Islet of Langerhans (tissue), 1 donor: ENCODE measurements around the gene RNF213.
"Not testable (repeated sequence)": the region's sequence is repeated elsewhere in the genome, so short reads cannot be mapped to it uniquely, and the experiment has no call there.

Source experiments
- FAIRE-seq: peaks from one replicate; lab custom pipeline; 2011; peaks lifted over from hg19 to GRCh38; lab: Jason Lieb, UNC

RNF213 gene

DNA sequence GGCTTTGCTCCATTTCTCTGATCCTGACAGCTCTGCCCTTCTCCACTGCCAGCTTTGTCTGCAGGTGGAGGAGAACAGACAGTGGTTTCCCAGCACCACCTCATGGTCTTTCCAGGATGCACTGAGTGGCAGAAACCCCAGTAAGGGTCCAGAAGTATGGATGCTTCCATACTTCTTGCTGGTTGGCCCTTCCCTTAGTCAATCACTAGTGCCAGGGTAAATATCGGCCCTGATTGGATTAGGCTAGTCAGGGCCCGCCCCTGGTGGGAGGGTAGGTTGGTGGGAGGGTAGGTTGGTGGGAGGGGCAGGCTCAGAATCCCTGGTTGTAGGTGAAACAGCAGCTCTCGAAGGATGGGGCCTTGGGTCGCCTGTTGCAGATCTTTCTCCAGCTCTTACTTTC lies 10.2 kb downstream of the RNF213 start:
- FAIRE-seq, result no peak

DNA sequence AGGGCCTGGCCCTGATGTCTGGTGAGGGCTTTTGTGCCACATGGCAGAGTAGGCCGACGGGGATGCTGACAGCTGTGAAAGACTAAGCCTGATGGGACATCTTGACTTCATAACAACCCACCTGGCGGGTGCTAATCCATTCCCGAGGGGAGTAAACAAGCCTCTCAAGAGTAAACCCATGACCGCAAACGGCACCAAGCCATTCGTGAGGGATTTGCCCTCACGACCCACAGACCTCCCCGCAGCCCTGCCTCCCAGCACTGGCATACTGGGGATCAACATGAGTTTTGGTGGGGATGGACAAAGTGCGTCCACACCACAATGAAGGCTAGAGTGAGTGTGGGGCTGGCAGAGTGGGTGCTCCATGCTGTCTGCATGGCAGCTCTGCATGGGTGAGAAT lies 11.7 kb downstream of the RNF213 start:
- no peak for FAIRE-seq

DNA sequence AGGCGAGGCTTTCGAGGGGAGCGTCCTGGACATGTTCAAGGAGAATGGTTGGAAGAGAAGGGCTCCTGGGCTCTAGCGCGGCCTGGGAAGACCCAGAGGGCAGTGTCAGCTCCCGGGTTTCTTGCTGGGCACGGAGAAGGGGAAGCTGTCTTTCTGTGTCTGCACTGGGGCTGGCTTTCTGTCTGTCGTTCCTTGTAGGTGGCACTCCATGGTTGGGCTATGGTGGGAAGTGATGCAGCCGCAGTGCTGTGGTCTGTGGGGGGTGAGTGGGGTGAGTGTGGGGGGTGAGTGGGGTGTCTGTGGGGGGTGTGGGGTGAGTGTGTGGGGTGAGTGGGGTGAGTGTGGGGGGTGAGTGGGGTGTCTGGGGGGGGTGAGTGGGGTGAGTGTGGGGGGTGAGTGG lies 13.7 kb downstream of the RNF213 start:
- FAIRE-seq, result no peak

DNA sequence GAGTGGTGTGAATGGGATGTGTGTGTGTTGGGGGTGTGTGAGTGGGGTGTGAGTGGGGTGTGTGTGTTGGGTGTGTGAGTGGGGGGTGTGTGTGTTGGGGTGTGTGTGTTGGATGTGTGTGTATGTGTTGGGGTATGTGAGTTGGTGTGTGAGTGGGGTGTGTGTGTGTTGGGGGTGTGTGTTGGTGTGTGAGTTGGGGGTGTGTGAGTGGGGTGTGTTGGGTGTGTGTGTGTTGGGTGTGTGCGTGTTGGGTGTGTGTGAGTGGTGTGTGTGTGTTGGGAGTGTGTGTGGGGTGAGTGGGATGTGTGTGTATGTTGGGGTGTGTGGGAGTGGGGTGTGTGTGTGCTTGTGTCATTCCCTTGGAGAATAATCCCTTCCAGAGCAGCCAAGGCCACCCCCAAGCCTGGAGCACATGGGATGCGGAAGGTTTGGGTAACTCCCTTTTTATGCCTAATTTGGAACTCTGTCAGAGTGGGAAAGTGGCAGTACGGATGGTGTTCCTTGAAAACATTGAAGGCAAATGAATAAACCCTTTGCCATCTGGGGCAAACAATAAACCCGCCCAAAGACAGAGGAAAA lies 14.3 kb downstream of the RNF213 start:
- FAIRE-seq, result no peak

DNA sequence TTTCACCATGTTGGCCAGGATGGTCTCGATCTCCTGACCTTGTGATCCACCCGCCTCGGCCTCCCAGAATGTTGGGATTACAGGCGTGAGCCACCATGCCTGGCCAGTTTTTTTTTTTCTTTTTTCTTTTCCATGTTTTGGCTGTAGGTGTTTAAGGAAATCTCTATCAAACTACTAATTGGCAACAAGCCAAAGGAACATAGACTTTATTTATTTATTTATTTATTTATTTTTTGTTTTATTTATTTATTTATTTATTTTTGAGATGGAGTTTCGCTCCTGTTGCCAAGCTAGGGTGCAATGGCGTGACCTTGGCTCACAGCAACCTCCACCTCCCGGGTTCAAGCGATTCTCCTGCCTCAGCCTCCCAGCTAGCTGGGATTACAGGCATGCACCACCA lies 15.2 kb downstream of the RNF213 start:
- not testable (repeated sequence) for FAIRE-seq

DNA sequence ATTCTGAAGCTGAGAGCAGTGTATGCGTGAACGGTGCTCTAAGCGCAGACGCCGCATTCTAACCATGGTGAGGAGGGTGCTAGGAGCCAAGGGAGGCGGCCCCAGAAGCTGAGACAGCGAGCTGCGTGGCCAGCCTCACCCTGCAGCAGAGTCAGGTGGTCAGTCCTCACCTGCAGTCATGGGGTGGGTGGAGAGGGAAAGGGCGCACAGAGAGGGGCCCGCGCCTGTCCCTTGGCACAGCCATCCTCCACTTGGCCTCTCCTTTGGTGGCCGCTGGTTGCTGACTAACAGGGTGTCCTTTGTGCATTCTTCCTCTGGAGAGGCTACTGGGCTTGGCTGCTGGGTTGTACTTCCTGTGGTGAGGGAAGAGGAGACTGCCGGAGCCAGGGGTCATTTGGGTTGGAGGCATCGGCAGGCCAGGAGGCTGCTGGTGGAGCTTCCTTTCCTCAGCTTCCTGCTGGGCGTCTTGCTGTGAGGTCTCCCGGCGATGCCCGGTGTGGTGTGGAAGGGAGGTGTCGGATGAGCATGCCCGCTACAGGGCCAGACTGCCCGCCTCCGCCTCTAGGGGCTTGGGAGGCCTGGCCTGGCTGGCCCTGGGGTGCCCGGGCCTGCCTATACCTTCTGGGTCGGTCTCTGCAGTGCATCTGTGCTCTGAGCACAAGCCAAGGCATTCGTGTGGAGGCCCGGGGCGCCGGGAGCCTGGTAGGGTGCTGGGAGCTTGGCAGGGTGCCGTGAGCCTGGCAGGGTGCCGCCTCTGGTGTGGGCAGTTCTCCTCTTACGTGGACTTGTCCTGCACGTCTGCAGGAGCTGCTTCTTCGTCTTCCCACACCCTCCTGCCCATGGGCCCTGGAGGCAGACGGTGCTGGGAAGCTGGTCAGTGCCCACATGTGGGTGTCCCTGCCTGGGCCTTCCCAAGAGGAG lies 17.4 kb downstream of the RNF213 start:
- no peak for FAIRE-seq

DNA sequence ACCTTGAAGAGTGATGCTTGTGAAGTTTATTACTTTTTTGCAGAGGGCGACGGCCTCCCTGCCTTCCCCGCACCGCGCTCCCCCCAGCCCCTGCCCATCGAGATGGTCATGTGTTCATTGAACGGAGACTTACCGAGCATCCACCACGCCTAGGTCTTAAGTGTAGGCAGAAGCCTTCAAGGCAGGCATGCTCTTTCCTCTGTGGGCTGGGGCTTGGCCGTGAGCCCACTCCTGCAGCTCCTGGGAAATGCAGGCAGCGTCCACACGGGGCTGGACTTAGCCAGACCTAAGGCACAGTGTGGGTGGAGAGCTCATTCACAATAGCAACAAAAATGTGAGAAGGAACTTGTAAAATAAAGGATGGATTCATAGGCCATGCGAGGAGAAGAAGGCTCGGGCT lies 19.2 kb downstream of the RNF213 start:
- no peak for FAIRE-seq

DNA sequence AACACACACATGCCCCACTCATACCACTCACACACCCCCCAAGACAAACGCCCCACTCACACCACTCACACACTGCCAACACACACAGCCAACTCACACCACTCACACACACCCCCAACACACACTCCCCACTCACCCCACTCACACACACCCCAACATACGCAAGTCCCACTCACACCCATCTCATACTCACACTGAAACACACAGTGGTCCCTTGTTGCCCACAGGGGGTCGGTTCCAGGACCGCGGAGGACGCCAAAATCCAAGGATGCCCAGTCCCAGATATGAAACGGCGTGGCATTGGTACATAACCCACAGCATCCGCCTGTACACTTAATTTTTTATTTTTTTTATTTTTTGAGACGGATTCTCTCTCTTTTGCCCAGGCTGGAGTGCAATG lies 20.9 kb downstream of the RNF213 start:
- no peak for FAIRE-seq

DNA sequence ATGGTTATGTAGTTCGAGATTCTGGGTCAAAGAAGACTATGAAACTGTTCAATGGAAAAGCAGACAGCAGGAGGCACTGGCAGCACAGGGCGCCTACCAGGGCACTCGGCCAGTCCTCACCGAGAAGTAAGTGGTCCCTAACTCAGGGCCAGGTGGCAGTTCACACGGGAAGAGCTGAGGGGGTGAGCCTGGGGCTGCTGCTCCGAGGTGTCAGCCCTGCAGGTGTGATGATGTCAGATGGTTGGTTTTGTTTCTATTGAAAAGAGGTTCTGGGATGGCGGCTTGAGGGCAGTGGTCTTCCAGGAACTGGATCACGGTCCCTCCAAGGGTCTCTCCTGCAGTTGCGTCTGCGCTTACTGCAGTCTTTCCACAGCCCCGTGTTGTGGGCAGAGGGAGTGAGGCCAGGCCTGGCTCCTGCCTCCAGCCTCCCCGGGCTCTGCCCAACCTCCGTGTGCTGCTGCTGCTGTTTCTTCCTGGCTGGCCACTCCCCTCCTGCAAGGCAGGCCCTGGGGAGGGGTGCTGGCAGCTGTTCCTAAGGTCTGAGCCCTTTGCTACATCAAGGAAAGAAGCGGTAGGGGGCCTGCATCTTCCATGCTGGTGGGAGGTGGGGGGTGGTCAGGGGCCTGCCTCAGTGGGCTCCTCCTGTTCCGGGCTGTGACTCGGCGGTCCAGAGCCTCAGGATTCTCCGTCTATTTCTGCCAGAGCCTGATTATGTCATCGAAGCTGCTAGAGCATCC lies 22.6 kb downstream of the RNF213 start:
- FAIRE-seq, result no peak

DNA sequence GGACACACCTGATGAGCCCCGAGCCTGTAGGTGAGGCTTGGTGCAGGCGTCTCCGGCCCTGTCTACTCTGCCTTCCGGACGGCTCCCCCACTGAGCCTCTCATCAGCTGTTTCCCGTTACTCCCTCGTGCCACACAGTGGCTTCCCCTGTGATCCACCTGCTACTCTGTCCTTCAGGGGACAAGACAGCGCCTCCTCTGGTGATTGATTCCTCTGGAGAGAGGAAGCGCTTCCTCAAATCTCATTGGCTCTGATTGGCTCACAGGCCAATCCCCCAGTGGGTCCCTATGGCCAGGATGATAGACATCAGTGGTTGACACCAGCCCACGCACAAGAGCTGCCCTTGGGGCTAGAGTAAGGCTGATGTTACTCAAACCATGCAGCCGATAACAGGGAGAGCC lies 24.0 kb downstream of the RNF213 start:
- FAIRE-seq, result no peak

DNA sequence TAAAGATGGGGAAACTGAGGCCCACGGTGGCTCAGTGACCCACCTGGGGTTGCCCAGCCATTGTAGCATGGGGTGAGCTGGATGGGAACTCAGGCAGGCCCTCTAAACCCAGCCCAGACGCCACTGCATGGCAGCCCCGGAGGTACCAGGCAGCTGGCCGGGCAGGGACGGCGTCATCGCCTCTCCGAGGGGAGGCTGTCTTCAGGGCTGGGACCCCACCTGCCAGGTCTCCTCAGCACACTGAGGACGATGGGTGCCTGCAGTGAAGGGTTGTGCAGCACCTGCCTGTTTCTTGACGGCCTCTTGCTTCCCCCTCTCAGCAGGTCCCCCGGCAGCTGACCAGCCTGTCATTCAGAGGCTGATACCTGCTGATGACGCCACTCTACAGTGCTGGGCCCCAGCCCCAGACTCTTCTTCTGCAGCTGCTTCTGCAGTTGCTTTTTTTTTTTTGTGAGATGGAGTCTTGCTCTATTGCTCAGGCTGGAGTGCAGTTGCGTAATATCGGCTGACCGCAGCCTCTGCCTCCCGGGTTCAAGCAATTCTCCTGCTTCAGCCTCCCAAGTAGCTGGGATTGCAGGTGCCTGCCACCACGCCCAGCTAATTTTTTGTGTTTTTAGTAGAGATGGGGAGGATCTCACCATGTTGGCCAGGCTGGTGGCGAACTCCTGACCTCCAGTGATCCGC lies 24.7 kb downstream of the RNF213 start:
- FAIRE-seq, result no peak

DNA sequence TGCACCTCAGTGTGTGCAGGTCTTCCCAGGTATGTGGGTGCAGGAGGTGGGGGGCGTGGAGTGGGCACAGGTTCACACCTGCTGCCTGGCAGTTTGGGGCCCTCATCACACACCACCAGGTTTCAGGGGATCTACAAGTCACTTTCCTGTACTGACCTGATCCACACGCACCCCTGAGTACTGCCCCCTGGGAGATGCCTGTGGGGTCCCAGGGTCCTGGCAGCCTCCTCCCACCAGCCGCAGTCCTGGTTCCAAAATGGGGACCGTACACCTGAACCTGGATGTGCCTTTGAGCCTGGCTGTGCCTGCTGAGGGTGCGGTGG lies 25.9 kb downstream of the RNF213 start:
- no peak for FAIRE-seq

DNA sequence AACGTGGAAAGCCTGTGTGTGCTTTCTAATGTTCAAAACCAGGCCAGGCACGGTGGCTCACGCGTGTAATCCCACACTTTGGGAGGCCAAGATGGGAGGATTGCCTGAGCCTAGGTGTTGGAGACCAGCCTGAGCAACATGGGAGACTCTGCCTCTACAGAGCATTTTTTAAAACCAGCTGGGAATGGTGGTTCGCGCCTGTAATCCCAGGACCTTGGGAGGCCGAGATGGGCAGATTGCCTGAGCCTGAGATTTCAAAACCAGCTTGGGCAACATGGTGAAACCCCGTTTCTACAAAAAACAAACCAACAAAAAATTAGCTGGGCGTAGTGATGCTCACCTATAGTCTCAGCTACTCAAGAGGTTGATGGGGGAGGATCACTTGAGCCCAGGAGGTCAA lies 26.4 kb downstream of the RNF213 start:
- FAIRE-seq, result no peak

DNA sequence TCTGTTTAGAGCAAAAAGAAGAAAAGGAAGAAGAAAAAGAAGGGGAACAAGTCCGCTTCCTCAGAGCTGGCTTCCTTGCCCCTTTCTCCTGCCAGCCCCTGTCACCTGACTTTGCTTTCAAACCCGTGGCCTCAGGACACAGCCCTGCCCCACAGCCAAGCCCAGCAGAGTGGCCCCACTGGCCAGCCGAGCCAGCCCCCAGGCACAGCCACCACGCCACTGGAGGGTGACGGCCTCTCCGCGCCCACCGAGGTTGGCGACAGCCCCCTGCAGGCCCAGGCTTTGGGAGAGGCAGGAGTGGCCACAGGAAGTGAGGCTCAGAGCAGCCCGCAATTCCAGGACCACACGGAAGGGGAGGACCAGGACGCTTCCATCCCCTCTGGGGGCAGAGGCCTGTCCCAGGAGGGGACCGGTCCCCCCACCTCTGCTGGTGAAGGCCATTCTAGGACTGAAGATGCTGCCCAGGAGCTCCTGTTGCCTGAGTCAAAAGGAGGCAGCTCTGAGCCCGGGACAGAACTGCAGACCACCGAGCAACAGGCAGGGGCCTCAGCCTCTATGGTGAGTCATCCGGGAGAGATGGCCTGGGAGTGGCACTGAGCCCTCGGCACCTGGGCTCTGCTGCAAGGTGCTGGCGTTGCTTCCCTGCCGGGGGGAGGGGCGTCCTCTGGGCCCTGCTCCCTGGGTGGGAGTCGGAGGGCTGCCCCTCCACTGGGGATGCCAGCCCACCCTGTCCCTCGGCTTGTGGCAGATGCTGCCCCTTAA lies 27.3 kb downstream of the RNF213 start:
- FAIRE-seq, result no peak

DNA sequence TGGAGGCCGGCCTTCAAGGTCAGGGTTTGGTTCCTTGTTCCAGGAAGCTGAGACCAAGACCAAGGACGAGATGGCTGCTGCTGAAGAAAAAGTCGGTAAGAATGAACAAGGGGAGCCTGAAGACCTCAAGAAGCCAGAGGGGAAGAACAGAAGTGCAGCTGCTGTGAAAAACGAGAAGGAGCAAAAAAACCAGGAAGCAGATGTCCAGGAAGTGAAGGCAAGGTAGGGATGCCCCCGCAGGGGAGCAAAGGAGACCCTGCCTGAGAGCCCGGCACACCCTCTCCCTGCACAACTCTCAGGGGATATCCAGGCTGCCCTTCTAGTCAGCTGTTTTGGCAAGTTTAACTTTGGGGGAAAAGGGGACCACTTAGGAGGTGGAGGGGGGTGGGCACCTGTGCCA lies 29.0 kb downstream of the RNF213 start:
- FAIRE-seq, result no peak

DNA sequence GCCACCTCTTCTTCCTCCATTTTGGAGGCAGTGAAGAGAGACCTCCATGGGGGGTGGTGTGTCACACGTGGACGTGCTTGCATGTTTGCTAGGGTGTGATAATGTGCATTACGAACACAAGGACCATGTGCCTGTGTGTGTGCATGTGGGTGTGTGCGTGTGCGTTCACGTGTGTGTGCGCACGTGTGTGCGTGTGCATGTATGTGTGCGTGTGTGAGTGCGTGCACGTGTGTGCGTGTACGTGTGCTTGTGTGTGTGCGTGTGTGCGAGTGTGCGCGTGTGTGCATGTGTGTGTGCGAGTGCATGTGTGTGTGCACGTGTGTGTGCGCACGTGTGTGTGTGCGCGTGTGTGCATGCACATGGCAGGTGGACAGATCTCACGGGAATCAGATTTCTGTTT lies 29.5 kb downstream of the RNF213 start:
- no peak for FAIRE-seq

DNA sequence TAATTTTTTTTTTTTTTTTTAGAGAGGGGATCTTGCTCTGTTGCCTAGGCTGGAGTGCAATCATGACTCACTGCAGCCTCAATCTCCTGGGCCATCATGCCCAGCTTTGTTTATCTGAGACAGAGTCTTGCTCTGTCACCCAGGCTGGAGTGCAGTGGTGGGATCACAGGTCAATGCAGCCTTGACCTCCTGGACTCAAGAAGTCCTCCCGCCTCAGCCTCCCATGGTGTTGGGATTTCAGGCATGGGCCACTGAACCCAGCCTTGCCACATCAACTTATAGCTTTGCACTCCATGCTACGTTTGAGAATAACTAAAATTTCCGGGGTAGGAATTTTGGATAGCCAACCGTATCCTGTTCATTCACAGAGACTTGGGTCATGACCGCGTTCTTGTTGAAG lies 30.6 kb downstream of the RNF213 start:
- no peak for FAIRE-seq

DNA sequence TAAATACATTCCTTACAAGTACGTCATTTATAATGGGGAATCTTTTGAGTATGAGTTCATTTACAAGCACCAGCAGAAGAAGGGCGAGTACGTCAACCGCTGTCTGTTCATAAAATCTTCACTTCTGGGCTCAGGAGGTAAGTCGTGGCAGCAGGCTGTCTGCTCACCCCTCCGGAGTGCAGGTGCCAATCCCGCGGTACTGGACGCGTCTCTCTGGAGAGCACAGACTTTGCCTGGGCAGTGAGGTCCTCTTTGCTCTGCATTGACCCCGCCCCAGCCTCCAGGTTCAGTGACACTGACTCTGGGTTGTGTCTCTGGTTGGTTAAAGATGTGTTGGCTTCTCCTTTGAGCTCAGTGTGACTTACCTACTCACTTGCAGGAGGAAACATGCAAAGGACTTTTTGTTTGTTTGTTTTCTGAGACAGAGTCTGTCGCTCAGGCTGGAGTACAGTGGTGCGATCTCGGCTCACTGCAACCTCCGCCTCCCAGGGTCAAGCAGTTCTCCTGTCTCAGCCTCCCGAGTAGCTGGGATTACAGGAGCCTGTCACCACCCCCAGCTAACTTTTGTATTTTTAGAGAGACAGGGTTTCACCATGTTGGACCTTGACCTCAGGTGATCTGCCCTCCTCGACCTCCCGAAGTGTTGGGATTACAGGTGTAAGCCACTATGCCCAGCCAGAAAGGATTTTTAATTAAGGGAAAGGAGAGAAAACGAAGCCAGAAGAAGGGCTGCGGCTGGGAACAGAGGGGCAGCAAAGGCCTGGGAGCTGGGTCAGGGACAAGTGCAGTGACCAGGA lies 31.2 kb downstream of the RNF213 start:
- no peak for FAIRE-seq

DNA sequence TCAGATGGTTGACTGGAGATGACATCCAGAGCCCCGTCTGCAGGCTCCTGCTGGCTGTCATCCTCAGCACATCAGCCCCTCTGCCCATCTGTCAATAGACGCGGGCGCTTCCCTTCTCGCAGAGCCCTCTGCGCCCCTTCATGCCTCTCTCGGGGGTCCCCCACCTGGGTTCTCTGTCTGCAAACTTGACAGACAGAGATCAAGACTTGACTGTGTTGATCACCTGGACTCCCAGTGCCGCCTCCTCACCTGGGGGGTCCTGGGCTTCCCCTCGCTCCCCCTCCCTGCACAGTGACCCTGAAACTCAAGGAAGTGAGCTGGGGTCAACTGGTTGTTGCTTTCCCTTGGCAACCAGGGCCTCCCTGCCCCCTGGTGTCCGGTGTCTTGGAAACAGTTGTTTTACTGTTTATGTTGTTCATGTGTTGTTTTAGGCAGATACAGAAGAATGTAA lies 31.9 kb downstream of the RNF213 start:
- no peak for FAIRE-seq

DNA sequence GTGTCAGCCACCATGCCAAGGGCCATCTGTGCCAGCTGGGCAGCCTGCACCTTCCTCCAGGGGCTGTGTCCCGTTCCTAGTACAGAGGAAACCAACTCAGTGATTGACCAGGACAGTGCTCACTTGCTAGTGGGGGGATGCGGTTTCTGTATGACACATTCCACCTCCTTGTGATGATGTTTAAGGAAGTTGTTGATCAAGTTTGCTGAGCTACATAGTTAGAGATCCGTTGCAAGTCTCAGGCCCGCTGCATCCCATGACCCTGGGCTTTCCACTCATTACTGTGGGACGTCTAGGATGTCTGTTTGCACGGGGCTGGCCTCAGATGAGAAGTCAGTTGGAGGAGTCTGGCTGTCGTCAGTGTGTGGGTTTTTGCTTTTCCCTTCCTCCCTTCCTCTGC lies 33.6 kb downstream of the RNF213 start:
- FAIRE-seq, result no peak

DNA sequence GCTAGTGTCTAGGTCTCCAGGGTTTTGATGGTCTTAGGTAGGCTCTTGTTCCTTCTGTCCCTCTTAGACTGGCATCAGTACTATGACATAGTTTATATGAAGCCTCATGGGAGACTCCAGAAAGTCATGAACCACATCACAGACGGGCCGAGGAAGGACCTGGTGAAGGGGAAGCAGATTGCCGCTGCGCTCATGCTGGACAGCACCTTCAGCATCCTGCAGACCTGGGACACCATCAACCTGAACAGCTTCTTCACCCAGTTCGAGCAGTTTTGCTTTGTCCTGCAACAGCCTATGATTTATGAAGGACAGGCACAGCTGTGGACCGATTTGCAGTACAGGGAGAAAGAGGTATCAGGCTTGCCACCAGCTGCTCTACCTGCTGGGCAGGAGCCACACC lies 34.0 kb downstream of the RNF213 start:
- FAIRE-seq, result no peak
